Retinal pigment epithelial cell (primary cell): ENCODE data around the gene PDLIM5.
"Not testable (repeated sequence)": the region's sequence is repeated elsewhere in the genome, so short reads cannot be mapped to it uniquely, and the experiment has no call there.

Experiments used
- DNase-seq: peaks from one replicate; pipeline ENCODE4 v3.0.0-alpha.2; 2010; ENCODE audit warnings: low read depth
- H3K4me3 ChIP-seq: 2 replicates; pipeline ENCODE4 v1.5.1; 2011; ENCODE audit warnings: mild to moderate bottlenecking, low read length, control low read depth, moderate library complexity
- TF ChIP-seq, protein P1 (sequence below): conservative IDR thresholded peaks from 2 replicates; pipeline ENCODE4 v1.5.1; 2011; ENCODE audit warnings: low read depth, low read length, control low read depth, inconsistent platforms

The PDLIM5 gene

DNA sequence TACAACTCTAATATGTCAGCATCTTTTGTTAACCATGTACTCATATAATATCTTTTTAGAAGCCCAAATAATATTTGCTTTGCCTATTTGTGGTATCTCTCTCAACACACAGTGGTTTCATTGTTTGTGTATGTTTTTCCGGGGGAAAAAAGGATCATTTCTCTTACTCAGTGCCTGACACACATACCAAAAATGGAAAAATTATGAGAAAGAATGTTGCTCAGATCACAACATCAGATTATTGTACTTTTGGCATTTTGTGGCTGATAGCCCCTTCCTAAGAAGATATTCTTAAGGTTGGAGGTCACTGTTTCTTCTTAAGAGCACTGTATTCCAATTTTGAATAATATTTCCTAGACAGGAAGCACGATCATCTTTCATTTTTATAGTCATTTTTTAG, 93.6 kb downstream of the PDLIM5 start:
- H3K4me3 ChIP-seq, result no peak overlapping the region
- no peak for DNase-seq
- TF ChIP-seq, protein P1, sequence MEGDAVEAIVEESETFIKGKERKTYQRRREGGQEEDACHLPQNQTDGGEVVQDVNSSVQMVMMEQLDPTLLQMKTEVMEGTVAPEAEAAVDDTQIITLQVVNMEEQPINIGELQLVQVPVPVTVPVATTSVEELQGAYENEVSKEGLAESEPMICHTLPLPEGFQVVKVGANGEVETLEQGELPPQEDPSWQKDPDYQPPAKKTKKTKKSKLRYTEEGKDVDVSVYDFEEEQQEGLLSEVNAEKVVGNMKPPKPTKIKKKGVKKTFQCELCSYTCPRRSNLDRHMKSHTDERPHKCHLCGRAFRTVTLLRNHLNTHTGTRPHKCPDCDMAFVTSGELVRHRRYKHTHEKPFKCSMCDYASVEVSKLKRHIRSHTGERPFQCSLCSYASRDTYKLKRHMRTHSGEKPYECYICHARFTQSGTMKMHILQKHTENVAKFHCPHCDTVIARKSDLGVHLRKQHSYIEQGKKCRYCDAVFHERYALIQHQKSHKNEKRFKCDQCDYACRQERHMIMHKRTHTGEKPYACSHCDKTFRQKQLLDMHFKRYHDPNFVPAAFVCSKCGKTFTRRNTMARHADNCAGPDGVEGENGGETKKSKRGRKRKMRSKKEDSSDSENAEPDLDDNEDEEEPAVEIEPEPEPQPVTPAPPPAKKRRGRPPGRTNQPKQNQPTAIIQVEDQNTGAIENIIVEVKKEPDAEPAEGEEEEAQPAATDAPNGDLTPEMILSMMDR, result no peak

DNA sequence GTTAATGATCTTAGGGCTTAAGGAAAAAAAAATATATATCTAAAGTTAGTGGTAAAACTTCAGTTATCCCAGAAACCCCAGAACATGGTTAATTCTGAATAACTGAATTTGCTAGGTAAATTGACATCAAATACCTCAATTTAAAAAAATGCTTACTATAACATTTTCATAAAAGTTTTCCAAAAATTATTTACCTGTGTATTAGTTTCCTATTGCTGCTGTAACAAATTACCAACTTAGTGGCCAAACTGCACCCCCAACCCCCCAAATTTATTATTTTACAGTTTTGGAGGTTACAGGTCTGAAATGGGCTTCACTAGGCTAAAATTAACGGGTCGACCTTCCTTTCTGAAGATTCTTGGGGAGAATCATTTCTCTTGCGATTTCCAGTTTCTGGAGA, 95.2 kb downstream of the PDLIM5 start:
- H3K4me3 ChIP-seq, result no peak overlapping the region
- DNase-seq, result no peak
- TF ChIP-seq, protein P1, result no peak

DNA sequence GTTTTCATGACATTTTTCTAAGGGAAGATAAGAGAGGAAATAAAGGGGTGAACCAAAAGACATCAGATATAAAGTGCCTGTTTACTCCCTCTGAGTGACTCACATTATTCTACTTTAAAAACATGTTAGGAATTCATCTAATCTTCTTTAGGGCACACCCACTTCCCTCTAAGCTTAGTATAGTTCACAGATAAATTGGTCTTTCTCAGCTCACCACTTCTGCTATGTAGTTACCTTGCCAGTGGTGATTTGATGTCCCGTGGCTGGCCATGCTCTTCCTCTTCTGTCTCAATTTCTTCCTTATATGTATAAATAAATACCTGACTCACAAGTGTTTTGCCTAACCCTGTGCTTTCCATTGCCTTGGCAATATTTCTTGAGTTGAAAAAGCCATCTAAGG, 96.8 kb downstream of the PDLIM5 start:
- peak; percentile 93 for DNase-seq
- TF ChIP-seq, protein P1, result no peak
- no peak overlapping the region for H3K4me3 ChIP-seq

DNA sequence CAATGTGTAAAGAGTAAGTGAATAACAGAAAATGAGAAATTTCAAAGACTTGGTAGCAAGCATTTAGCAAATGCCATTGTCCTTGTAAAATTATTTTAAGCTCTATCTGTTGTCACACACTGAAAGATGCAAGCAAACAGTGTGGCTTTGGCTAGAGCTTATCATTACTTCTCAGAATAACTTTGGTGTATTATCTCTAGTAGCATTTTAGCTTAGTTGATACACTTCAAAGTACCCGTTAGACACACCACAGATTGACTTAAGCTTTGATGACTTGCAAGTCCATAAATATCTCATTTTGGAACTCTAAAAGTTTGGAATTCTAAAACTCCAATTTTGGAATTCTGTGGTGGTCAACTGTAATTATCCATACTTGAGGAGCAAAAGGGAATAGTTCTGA, 98.6 kb downstream of the PDLIM5 start:
- no peak overlapping the region for H3K4me3 ChIP-seq
- TF ChIP-seq, protein P1, result no peak
- no peak for DNase-seq

DNA sequence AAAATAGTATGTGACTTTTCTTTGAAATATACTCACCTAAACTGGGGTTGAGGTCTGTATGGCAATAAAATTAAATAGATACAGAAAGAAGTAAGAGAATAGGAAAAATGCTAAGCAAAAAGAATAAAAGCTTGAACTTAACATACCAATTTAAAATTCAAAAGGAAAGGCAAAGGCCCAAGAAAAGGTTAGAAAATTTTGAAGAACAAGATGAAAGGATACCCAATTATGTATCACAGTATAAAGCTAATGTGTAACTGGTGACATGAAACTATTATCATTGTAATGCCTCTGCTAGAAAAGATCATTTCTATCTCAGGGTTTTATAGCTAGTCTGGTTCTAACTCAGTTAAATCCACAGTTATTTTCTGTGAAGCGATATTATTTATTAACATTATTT, 99.1 kb downstream of the PDLIM5 start:
- H3K4me3 ChIP-seq, result no peak overlapping the region
- DNase-seq, result no peak
- TF ChIP-seq, protein P1, result no peak

DNA sequence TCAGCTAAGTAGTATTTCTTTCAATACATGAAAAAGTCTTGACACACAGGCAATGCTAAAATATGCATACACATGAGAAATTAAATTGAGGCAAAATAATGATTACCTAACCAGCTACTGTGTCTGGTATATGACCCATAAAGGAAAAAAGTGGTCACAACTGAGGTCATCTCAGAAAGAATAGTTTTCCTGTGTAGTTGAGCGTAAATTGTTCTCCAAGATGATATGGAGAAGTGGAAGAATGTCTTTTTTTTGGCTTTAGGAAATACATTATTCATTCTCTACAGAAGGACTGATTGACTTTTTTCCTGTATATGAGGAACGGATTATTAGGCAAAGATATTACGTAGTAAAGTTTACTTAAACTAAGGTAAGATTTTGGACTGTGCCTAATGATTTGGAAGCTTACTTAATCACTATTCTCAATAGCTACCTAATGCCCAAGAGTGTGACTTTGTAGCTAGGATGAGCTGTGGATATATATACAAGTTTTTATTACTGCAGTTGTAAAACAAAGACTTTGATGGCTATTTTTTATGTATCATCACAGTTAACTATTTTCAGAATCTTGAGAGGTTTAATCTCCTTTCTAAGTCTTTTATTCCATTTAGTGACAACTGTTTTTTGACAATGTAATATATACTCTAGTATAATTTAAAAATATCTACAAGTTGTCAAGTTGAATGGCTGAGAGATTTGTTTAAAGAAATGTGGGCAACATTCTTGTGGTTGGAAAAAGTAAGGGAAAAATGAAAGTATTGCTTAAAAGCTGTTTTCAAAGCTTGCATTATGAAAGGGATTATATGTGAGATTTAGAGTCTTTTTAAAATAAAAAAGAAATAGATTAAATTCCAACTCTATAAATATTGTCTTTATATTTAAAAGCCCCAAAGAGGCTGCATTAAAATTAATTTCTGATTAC, 100.2 kb downstream of the PDLIM5 start:
- TF ChIP-seq, protein P1, result no peak
- DNase-seq, result peak; percentile 60
- no peak overlapping the region for H3K4me3 ChIP-seq

DNA sequence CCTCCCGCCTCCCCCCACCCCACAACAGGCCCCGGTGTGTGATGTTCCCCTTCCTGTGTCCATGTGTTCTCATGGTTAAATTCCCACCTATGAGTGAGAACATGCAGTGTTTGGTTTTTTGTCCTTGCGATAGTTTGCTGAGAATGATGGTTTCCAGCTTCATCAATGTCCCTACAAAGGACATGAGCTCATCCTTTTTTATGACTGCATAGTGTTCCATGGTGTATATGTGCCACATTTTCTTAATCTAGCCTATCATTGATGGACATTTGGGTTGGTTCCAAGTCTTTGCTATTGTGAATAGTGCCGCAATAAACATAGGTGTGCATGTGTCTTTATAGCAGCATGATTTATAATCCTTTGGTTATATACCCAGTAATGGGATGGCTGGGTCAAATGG, 104.3 kb downstream of the PDLIM5 start:
- not testable (repeated sequence) for H3K4me3 ChIP-seq, DNase-seq

DNA sequence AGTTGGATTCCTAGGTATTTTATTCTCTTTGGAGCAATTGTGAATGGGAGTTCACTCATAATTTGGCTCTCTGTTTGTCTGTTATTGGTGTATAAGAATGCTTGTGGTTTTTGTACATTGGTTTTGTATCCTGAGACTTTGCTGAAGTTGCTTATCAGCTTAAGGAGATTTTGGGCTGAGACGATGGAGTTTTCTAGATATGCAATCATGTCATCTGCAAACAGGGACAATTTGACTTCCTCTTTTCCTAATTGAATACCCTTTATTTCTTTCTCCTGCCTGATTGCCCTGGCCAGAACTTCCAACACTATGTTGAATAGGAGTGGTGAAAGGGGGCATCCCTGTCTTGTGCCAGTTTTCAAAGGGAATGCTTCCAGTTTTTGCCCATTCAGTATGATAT, 105.9 kb downstream of the PDLIM5 start:
- not testable (repeated sequence) for DNase-seq, H3K4me3 ChIP-seq
